GM18951 (cell line): ENCODE measurements around the gene FHOD1.
A peak's percentile ranks its signal among the peaks of the same experiment; 100 is the strongest.

Experiments
- POLR2A ChIP-seq: IDR thresholded peaks from 4 replicates; pipeline ENCODE4 v1.6.1; 2011; ENCODE audit warnings: mild to moderate bottlenecking; ENCODE audit not compliant: insufficient read length, insufficient read depth; ENCODE audit errors: extremely low read depth
- in situ Hi-C: fragments of 300-500 bp; cut with MboI; formaldehyde crosslinking; loops from one replicate; pipeline ENCODE4 v1.12.0; 2022; ENCODE audit warnings: low sequenced_read_pairs, mixed read lengths, inconsistent platforms; ENCODE audit not compliant: unreplicated experiment

The FHOD1 gene

GRCh38 chr16:67229906-67230808 is 17.1 kb downstream of the FHOD1 start:
- in situ Hi-C loops = no loop called here
- no peak for TF ChIP-seq POLR2A

- TF ChIP-seq POLR2A = no peak
- in situ Hi-C loops = no loop called here
Observed at GRCh38 chr16:67228905-67229304, 18.4 kb downstream of the FHOD1 start.

- in situ Hi-C loops = no loop called here
- no peak for TF ChIP-seq POLR2A
Observed at GRCh38 chr16:67228034-67228785, 19.1 kb downstream of the FHOD1 start.

GRCh38 chr16:67227567-67227921 is 19.7 kb downstream of the FHOD1 start:
- no peak for TF ChIP-seq POLR2A
- in situ Hi-C loops = no loop called here

- peak; percentile 70 for TF ChIP-seq POLR2A
- in situ Hi-C loops = no loop called here
Observed at GRCh38 chr16:67226804-67227566, 20.3 kb downstream of the FHOD1 start, which contains the start of gene TMEM208. TMEM208 (plus strand) TSS chr16:67227130; CDS start chr16:67227219, 89 bp downstream.

GRCh38 chr16:67226295-67226803 is 20.9 kb downstream of the FHOD1 start:
- TF ChIP-seq POLR2A = no peak
- in situ Hi-C loops = no loop called here

- in situ Hi-C loops = no loop called here
- no peak for TF ChIP-seq POLR2A
Observed at GRCh38 chr16:67223992-67224391, 23.3 kb downstream of the FHOD1 start.

GRCh38 chr16:67216612-67217490 is 30.4 kb downstream of the FHOD1 start:
- TF ChIP-seq POLR2A = no peak
- in situ Hi-C loops = no loop called here

GRCh38 chr16:67215706-67216105 is 31.6 kb downstream of the FHOD1 start:
- in situ Hi-C loops = no loop called here
- TF ChIP-seq POLR2A = no peak

GRCh38 chr16:67213197-67214019 is 33.9 kb downstream of the FHOD1 start:
- TF ChIP-seq POLR2A = no peak
- in situ Hi-C loops = no loop called here

- no peak for TF ChIP-seq POLR2A
- in situ Hi-C loops = no loop called here
Observed at GRCh38 chr16:67212766-67213165, 34.5 kb downstream of the FHOD1 start.

GRCh38 chr16:67211674-67212073 is 35.6 kb downstream of the FHOD1 start:
- in situ Hi-C loops = no loop called here
- TF ChIP-seq POLR2A = no peak
